HG03432 (cell line): ENCODE results near the gene BAHCC1.

Experiments used
- ATAC-seq: cut with Tn5 transposase; IDR thresholded peaks from one replicate; pipeline ENCODE4 v1.9.1; 2021; ENCODE audit warnings: mild to moderate bottlenecking, moderate library complexity; ENCODE audit not compliant: unreplicated experiment

The BAHCC1 gene

GRCh38 chr17:81366648-81367047 lies 28.6 kb upstream of the BAHCC1 start:
- no peak for ATAC-seq

- no peak for ATAC-seq
Measured at GRCh38 chr17:81367171-81367570, 28.1 kb upstream of the BAHCC1 start.

- no peak for ATAC-seq
Measured at GRCh38 chr17:81368161-81369022, 26.9 kb upstream of the BAHCC1 start.

- ATAC-seq: no peak
Measured at GRCh38 chr17:81370294-81370693, 25.0 kb upstream of the BAHCC1 start.

- no peak for ATAC-seq
Measured at GRCh38 chr17:81371910-81372760, 23.1 kb upstream of the BAHCC1 start.

- no peak for ATAC-seq
Measured at GRCh38 chr17:81373536-81374160, 21.6 kb upstream of the BAHCC1 start.

GRCh38 chr17:81374890-81375289 lies 20.4 kb upstream of the BAHCC1 start:
- no peak for ATAC-seq

GRCh38 chr17:81376946-81377714 lies 18.1 kb upstream of the BAHCC1 start:
- ATAC-seq: no peak

- no peak for ATAC-seq
Measured at GRCh38 chr17:81378941-81379511, 16.2 kb upstream of the BAHCC1 start.

GRCh38 chr17:81379523-81379942 lies 15.7 kb upstream of the BAHCC1 start:
- no peak for ATAC-seq

GRCh38 chr17:81380131-81380530 lies 15.1 kb upstream of the BAHCC1 start:
- no peak for ATAC-seq

GRCh38 chr17:81380666-81381518 lies 14.4 kb upstream of the BAHCC1 start:
- no peak for ATAC-seq

- no peak for ATAC-seq
Measured at GRCh38 chr17:81381632-81382577, 13.4 kb upstream of the BAHCC1 start.

- ATAC-seq: no peak
Measured at GRCh38 chr17:81382851-81383250, 12.4 kb upstream of the BAHCC1 start.

- no peak for ATAC-seq
Measured at GRCh38 chr17:81383504-81384421, 11.5 kb upstream of the BAHCC1 start.

GRCh38 chr17:81384929-81385319 lies 10.3 kb upstream of the BAHCC1 start:
- no peak for ATAC-seq
